T-helper 1 cell treated with Interleukin-12 subunit alpha and Interleukin-12 subunit beta and Interleukin-4 antibody, amounts not matched to agents 30 μg/mL and 1 μg/mL, for 36 hours (primary cell): ENCODE results near the gene AFG1L.

Source experiments
- H3K27ac Mint-ChIP-seq: one replicate; pipeline ENCODE4 v1.8.0; 2021; ENCODE audit warnings: mild to moderate bottlenecking, mixed read lengths
- H3K27me3 Mint-ChIP-seq: one replicate; pipeline ENCODE4 v1.8.0; 2021; ENCODE audit warnings: low read depth, mixed read lengths
- H3K36me3 Mint-ChIP-seq: one replicate; pipeline ENCODE4 v1.8.0; 2021; ENCODE audit warnings: low read depth, mixed read lengths
- H3K4me1 Mint-ChIP-seq: one replicate; pipeline ENCODE4 v1.8.0; 2021; ENCODE audit warnings: low read depth, mixed read lengths
- H3K4me3 Mint-ChIP-seq: one replicate; pipeline ENCODE4 v1.8.0; 2021; ENCODE audit warnings: mild to moderate bottlenecking, moderate library complexity, mixed read lengths
- H3K9me3 Mint-ChIP-seq: one replicate; pipeline ENCODE4 v1.8.0; 2021; ENCODE audit warnings: mixed read lengths

Gene AFG1L

GRCh38 chr6:108353853-108354252, 59.0 kb downstream of the AFG1L start:
- H3K4me3 Mint-ChIP-seq: no peak overlapping the region
- H3K4me1 Mint-ChIP-seq: peaks cover 11% of the 10 kb centered on the region
- H3K27me3 Mint-ChIP-seq: no peaks in the 10 kb centered on the region
- peaks cover 3% of the 10 kb centered on the region for H3K36me3 Mint-ChIP-seq
- H3K9me3 Mint-ChIP-seq: peaks cover under 1% of the 10 kb centered on the region
- H3K27ac Mint-ChIP-seq: no peak overlapping the region

- H3K9me3 Mint-ChIP-seq: no peaks in the 10 kb centered on the region
- peaks cover 13% of the 10 kb centered on the region for H3K4me1 Mint-ChIP-seq
- no peaks in the 10 kb centered on the region for H3K27me3 Mint-ChIP-seq
These were observed 60.3 kb downstream of the AFG1L start for GRCh38 chr6:108355120-108355519.

GRCh38 chr6:108355890-108356289, 61.0 kb downstream of the AFG1L start:
- H3K4me3 Mint-ChIP-seq: no peak overlapping the region
- H3K27me3 Mint-ChIP-seq: no peaks in the 10 kb centered on the region
- H3K36me3 Mint-ChIP-seq: peaks cover 2% of the 10 kb centered on the region
- H3K9me3 Mint-ChIP-seq: no peaks in the 10 kb centered on the region
- H3K4me1 Mint-ChIP-seq: peaks cover 15% of the 10 kb centered on the region
- no peak overlapping the region for H3K27ac Mint-ChIP-seq

More at GRCh38 chr6:108355120-108355519, 60.3 kb downstream of the AFG1L start:
- Mint-ChIP-seq H3K4me3 (no peak overlapping the region), H3K27ac (no peak overlapping the region), H3K36me3 (peaks cover 2% of the 10 kb centered on the region)

GRCh38 chr6:108359901-108360882, 65.3 kb downstream of the AFG1L start:
- H3K4me3 Mint-ChIP-seq: no peak overlapping the region
- H3K27me3 Mint-ChIP-seq: no peaks in the 10 kb centered on the region
- H3K4me1 Mint-ChIP-seq: peaks cover 12% of the 10 kb centered on the region
- H3K9me3 Mint-ChIP-seq: no peaks in the 10 kb centered on the region
- H3K27ac Mint-ChIP-seq: no peak overlapping the region
- H3K36me3 Mint-ChIP-seq: peaks cover 2% of the 10 kb centered on the region

GRCh38 chr6:108360919-108361311, 66.1 kb downstream of the AFG1L start:
- H3K4me3 Mint-ChIP-seq: no peak overlapping the region
- no peaks in the 10 kb centered on the region for H3K9me3 Mint-ChIP-seq
- H3K36me3 Mint-ChIP-seq: peaks cover 2% of the 10 kb centered on the region
- no peak overlapping the region for H3K27ac Mint-ChIP-seq
- peaks cover 12% of the 10 kb centered on the region for H3K4me1 Mint-ChIP-seq
- no peaks in the 10 kb centered on the region for H3K27me3 Mint-ChIP-seq

- H3K4me1 Mint-ChIP-seq: peaks cover 12% of the 10 kb centered on the region
- H3K27ac Mint-ChIP-seq: no peak overlapping the region
- no peak overlapping the region for H3K4me3 Mint-ChIP-seq
- no peaks in the 10 kb centered on the region for H3K27me3 Mint-ChIP-seq
- peaks cover 2% of the 10 kb centered on the region for H3K36me3 Mint-ChIP-seq
- H3K9me3 Mint-ChIP-seq: no peaks in the 10 kb centered on the region
These were observed 66.6 kb downstream of the AFG1L start for GRCh38 chr6:108361312-108361932.

GRCh38 chr6:108362455-108362854, 67.6 kb downstream of the AFG1L start:
- H3K4me1 Mint-ChIP-seq: peaks cover 8% of the 10 kb centered on the region
- no peak overlapping the region for H3K4me3 Mint-ChIP-seq

GRCh38 chr6:108363113-108363512, 68.3 kb downstream of the AFG1L start:
- H3K4me1 Mint-ChIP-seq: peaks cover 6% of the 10 kb centered on the region
- peaks cover 6% of the 10 kb centered on the region for H3K27me3 Mint-ChIP-seq
- H3K36me3 Mint-ChIP-seq: no peaks in the 10 kb centered on the region
- H3K27ac Mint-ChIP-seq: no peak overlapping the region
- H3K9me3 Mint-ChIP-seq: no peaks in the 10 kb centered on the region
- H3K4me3 Mint-ChIP-seq: no peak overlapping the region

More at GRCh38 chr6:108362455-108362854, 67.6 kb downstream of the AFG1L start:
- Mint-ChIP-seq H3K9me3 (no peaks in the 10 kb centered on the region), H3K27me3 (peaks cover 5% of the 10 kb centered on the region), H3K27ac (no peak overlapping the region), H3K36me3 (peaks cover 2% of the 10 kb centered on the region)

GRCh38 chr6:108363889-108364313, 69.0 kb downstream of the AFG1L start:
- no peak overlapping the region for H3K4me3 Mint-ChIP-seq
- peaks cover 6% of the 10 kb centered on the region for H3K4me1 Mint-ChIP-seq
- no peaks in the 10 kb centered on the region for H3K36me3 Mint-ChIP-seq
- H3K27me3 Mint-ChIP-seq: peaks cover 6% of the 10 kb centered on the region
- no peaks in the 10 kb centered on the region for H3K9me3 Mint-ChIP-seq
- no peak overlapping the region for H3K27ac Mint-ChIP-seq

- H3K4me3 Mint-ChIP-seq: no peak overlapping the region
- H3K27ac Mint-ChIP-seq: no peak overlapping the region
- peaks cover 6% of the 10 kb centered on the region for H3K27me3 Mint-ChIP-seq
- H3K4me1 Mint-ChIP-seq: peaks cover 6% of the 10 kb centered on the region
- H3K9me3 Mint-ChIP-seq: no peaks in the 10 kb centered on the region
- no peaks in the 10 kb centered on the region for H3K36me3 Mint-ChIP-seq
These were observed 69.6 kb downstream of the AFG1L start for GRCh38 chr6:108364470-108364869.

GRCh38 chr6:108365478-108365877, 70.6 kb downstream of the AFG1L start:
- Mint-ChIP-seq H3K27ac (no peak overlapping the region), H3K9me3 (no peaks in the 10 kb centered on the region), H3K36me3 (no peaks in the 10 kb centered on the region), H3K4me3 (no peak overlapping the region), H3K27me3 (peaks cover 6% of the 10 kb centered on the region), H3K4me1 (peaks cover 2% of the 10 kb centered on the region)

- Mint-ChIP-seq H3K4me3 (no peak overlapping the region), H3K36me3 (no peaks in the 10 kb centered on the region), H3K4me1 (no peaks in the 10 kb centered on the region), H3K27ac (no peak overlapping the region), H3K27me3 (peaks cover 6% of the 10 kb centered on the region), H3K9me3 (no peaks in the 10 kb centered on the region)
These were observed 71.4 kb downstream of the AFG1L start for GRCh38 chr6:108366236-108366635.

- Mint-ChIP-seq H3K4me1 (no peaks in the 10 kb centered on the region), H3K27ac (no peak overlapping the region), H3K9me3 (no peaks in the 10 kb centered on the region), H3K27me3 (peaks cover 6% of the 10 kb centered on the region), H3K36me3 (no peaks in the 10 kb centered on the region), H3K4me3 (no peak overlapping the region)
These were observed 73.7 kb downstream of the AFG1L start for GRCh38 chr6:108368431-108369030.

GRCh38 chr6:108380876-108381275, 86.0 kb downstream of the AFG1L start:
- H3K4me3 Mint-ChIP-seq: no peak overlapping the region
- H3K4me1 Mint-ChIP-seq: no peaks in the 10 kb centered on the region
- H3K9me3 Mint-ChIP-seq: no peaks in the 10 kb centered on the region
- no peaks in the 10 kb centered on the region for H3K36me3 Mint-ChIP-seq
- no peaks in the 10 kb centered on the region for H3K27me3 Mint-ChIP-seq
- no peak overlapping the region for H3K27ac Mint-ChIP-seq
